GM19025 (cell line): ENCODE data around the gene S100A12.
"Not testable (repeated sequence)": the region's sequence is repeated elsewhere in the genome, so short reads cannot be mapped to it uniquely, and the experiment has no call there.

Experiments used
- ATAC-seq: cut with Tn5 transposase; IDR thresholded peaks from one replicate; pipeline ENCODE4 v1.9.1; 2021; ENCODE audit warnings: mild to moderate bottlenecking, low read depth, moderate library complexity; ENCODE audit not compliant: unreplicated experiment

S100A12 gene

DNA sequence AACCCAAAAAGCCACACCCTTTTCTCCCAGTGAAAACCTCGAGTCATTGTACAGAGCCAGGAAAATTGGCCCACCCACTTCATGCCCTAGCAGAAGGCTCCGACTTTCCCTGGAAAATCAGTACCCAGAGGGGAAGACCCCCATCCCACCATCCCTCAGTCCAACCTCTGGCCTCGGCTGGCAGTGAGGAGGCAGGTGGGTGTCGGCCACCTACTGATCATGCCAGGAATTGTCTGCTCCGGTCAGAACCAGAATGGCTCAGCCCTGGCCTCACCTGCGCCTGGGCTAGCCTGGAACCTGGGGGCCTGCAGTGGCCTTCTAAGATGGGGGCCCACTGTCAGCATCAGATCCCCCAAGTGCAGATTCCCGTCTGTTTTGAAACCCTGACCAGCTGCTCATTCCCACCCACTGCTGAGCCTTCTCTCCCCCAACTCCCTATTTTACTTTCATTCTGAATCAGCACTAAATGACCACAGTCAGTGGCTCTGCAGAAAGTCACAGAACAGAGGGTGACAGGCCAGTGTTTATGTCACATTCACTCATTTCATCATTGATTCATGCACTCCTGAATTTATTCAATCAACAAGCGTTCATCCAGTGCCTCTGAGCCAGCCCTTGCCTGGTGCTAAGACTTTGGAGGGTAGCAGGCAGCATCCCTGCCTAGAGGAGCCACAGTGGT is 20.8 kb downstream of the S100A12 start:
- no peak for ATAC-seq

DNA sequence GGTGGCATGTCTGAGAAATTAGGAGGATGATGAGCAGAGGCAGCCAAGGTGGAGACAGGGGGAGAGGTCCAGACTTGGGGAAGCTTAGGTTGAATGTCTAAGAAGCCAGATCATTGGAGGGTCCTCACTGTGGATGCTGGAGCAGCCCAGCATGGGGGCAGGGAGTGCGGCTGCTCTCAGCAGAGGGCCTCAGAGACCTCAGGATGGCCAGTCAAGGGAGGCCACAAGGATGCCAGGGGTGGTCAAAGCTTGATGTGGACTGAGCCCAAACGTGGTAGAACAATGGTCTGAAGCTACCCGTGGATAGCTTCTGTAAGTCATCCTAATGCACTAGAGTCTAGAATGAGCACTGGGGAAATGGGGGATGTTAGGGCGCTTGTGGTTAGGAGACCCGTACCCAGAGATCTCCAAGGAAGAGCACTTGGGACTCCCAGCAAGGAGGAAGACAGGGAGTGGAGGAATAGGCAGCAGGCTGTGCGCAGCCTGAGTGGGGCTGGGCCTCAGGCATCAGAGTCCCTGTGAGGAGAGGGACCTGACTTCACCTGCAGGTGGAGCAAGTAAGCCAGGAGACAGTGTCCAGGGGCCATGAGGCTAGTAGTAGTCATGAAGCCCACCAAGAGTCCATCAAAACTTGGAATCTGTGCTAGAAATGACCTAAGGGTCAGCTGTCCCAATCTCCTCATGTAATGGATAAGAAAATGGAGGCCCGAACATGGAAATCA is 22.0 kb downstream of the S100A12 start:
- no peak for ATAC-seq

DNA sequence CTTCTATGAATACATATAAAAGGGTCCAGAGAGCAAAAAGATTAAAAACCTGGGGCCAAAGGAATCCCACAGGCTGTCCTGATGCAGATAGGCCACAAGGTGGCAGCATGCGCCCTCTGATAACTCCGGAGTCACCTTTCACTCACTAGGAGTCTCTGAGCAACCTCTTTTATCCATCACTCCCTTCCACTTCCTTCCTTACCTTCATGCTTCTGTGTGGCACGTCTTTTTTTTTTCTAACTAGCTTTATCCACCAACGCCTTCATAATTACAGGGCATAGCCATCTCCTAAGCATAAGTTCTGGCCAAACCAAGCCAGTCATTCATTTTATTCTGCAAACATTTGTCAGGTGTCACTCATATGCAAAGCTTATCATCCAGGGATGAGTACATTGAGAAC is 22.9 kb downstream of the S100A12 start:
- no peak for ATAC-seq

DNA sequence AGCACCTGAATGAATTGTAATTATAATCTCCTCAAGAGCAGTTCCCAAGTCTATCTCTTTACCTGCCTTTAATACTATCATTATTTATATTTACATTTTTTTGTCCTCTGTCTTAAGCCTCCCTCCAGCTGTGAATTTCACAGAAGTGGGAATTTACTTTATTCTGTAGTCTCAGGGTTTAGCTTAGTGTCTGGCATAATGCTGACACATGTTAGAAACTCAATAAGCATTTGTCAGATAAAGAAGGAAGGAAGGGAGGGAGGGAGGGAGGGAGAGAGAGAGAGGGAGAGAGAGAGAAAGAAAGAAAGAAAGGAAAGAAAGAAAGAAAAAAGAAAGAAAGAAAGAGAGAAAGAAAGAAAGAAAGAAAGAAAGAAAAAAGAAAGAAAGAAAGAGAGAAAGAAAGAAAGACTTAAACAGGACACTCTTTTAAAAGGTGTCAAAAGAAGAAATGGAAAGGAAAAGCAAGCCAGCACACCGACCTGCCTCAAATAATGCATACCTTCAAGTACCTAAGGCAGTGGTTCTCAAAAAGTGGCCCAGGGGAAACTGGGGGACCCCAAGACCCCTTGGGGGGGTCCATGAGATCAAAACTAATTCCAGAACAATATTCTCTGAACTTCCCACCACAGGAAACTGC is 25.0 kb downstream of the S100A12 start:
- no peak for ATAC-seq

DNA sequence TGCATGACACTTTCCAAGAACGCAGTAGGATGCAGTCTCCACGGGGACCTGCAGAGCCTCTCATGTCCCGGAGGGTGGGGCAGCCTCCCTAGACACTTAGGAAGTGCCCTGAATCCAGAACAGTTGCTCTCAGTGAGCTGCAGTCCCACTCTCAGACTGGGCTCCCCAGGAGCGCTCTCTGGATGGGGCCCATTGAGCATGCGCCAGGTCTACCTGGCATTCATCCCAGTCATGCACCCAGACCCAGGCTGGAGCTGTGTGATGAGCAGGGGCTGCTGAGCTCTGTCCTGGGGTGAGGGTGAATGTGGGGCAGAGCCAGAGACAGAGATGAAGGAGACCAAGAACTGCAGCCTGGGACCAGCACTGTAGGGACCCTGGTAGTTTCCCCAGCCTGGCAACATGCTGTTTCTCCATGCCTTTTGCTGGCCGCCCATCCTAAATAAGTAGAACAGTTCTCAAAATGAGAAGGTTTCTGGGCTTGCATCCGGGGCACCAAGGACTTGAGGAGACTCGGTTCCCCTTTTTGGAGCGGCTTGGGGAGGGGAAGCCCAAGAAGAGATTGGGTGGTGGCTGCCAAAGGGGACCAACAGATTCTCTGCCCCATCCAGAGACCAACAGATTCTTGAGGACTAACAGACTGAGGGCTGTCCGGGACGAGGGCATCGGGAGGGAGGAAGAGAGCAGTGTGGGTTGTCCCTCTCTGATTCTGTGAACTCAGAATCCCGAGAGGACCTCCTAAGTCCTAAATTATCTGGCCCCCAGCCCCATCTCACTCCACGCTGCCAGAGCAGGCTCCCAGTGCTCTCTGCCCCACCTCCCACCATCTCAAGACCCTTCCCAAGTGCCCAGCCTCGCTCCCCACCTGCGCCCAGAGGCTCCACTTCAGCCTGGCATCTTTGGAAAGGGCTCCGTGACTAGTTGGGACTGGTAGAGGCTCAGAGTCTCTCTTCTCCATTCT is 25.8 kb downstream of the S100A12 start:
- no peak for ATAC-seq

DNA sequence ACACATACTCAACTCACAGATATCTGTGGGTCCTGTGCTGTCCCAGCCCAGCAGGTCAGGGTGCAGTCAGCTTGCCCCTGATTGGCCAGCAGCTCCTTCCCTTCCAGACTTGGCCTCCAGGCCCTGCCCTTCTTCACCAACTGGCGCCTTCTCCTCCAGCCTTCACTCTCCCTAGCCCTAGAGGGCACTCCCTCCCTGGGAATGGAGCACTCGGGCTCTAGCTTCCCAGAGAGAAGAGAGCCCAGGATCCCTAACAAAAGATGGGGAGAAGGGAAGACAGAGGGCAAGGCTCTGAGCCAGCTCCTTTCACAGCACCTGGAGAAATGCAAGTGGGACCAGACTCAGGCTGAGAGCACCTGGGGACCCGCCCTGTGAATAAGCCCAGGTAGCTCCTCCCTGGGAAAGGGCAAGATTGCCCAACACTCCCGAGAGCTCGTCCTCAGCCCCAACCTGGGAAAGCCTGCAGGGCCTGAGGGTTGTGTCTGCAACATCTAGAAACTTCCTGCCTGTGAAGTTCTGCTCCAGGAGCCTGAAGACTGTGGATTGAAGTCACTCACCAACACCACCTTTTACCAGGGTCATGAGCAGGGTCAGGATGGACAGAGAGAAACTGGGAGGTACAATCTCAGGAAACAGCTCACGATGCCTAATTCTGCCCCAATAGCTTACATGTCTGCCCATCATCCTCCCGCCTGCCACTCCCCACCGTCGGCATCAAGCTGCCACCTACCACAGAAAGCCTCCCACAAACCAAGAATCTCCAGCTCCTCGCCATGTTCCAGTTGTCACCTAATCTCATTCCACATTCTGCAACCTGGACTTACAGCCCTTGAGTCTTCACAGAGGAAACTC is 26.7 kb downstream of the S100A12 start, which contains the start of gene PGLYRP4:
TSS of gene PGLYRP4 (minus strand) at position 331 of the 852 bp plus-strand sequence. CDS start 909 bp downstream, outside the sequence.
- no peak for ATAC-seq

DNA sequence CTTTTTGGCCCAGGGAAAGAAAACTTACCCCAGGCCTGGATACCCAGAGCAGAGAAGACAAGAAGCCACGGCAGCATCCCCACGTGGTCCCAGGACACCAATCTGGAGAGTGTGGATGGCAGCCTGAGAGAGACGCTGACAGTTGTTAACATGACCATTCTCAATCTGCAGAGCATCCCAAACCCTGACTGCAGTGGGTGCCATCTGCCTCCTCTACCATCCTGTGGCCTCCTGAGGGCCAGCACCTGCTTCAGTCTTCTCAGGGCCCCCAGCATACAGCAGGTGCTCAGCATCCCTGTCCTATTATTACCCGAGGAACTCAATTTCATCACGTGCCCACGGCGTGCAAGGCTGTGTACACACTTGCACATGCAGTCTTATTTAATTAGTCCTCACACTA is 27.6 kb downstream of the S100A12 start:
- ATAC-seq, result no peak

DNA sequence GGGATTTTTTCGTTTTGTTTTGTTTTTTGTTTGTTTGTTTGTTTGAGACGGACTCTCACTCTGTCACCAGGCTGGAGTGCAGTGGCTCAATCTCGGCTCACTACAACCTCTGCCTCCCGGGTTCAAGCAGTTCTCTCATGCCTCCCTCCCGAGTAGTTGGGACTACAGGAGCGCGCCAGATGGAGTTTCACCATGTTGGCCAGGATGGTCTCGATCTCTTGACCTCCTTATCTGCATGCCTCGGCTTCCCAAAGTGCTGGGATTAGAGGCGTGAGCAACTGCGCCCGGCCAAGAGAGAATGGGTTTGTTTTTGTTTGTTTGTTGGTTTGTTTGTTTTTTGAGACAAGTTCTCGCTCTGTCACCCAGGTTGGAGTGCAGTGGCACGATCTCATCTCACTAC is 28.4 kb downstream of the S100A12 start:
- ATAC-seq, result not testable (repeated sequence)

DNA sequence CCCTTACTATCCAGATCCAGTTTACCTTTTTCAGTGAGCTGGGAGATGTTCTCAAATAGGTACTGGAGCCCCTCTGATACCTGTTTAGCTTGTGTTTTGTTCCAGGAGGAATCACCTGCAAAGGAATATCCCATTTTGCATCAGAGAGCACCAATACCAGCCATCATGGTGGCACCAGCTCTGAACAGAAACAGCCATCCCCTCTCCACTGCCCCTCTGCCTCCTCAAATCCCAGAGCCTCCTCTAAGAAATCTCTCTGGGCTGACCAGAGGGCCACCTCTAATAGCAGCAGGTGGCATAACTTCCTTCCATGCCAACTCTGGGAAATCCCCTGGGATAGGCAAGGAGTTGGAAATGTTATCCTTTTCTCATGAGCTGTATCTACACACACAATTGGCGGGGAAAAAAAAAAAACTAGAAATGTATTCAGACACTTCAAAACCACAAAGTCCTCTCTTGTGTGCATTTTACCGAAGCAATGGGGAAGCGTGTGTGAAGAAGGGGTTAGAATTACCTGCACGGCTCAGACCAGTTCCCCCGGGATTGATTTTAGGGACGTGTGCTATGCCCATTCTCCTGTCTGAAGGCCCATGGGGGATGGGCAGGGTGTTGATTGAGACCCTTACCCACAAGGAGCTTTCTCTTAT is 29.2 kb downstream of the S100A12 start:
- no peak for ATAC-seq

DNA sequence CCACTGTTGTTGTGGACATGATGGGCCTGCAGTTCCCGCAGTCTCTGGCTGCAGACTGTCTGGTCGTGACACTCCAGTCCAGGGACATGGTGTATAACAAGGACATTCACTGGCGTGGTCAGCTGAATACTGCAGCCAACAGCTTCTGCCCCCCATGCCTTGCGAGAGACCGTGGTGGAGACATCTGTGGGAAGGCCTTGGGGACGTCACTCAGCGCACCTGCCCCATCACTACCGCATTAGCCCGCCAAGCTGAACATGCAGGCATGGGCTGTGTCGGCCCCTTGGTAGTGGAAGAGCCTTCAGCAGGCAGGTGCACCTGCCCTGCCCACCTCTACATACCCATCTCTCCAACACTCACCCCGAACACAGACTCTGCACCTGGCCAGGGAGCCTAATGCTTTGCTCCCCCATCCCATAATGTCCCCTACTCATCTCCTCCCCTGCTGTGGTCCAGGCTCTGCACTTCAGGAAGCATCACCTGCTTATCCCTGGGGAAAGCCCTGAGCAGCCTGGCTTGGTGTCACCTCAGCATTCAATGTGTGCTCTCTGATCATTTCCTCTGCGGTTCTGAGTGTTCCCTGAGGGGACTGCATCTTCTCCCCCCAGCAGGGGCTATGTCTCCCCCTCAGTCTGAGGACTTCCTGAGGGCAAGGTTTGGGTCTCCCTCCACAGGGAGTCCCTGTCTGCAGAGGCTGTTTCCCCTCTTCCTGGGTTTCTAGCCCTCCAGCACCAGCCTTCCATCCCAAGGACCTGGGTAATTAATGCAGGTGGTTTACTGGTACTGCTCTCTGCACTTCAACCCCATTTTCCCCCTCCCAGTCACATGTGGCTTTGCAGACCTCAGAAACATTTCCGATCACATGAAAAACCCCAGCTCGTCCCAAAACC is 30.0 kb downstream of the S100A12 start:
- ATAC-seq, result no peak

DNA sequence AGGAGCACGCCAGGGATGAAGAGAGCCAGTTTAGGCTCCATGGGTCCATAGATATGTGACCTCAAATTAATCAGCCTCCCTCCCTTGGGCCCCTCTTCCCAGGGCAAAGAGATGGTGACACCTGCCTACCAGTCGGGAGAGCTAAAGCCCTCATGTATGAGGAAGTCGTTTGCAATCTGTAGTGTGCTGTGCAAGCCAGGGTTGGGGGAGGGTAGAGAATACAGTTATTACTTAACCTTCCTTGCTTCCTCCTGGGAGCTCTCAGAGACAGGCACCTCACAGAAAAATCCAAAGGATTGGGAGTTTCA is 30.7 kb downstream of the S100A12 start:
- ATAC-seq, result no peak

DNA sequence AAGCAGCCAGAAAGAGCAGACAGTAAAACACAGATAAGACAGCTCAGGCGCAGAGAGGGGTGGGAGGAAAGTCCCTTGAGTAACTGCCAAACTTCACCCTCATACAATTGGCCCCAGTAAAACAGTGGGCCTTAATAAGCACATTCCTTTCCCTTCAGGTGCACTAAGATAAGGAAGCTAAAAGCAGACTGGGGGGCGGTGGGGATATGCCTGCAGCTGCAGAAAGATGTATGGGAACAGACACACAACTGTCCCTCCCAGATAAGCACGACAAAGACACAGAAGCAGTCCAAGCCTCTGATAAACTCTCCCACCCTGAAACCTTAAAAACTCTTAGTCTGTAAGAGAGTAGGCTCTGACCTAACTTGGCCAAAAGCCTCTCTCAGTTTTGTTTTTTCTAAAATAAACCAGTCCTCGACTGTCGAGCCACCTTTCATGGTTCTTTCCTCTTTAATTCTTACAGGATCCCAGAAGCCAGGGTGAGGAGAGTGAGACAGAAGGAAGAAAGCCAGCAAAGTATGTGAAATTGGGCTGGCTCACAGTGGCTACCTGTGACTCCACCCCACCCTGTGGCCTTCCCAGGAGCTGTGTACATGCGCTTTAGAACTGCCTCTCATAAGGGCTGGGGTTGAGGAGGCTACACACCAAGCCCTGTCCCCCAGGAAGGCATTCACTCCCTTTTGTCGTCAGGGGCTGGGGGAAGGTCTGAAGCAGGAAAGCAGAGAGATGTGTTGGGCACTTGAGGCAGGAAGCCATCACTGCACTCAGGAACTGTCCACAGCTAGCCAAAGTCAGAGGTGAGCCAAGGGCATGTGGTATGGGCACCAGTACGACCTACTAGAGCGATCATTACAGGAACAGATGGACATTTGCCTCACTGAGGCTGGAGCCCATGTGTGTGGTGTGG is 31.4 kb downstream of the S100A12 start:
- ATAC-seq, result no peak

DNA sequence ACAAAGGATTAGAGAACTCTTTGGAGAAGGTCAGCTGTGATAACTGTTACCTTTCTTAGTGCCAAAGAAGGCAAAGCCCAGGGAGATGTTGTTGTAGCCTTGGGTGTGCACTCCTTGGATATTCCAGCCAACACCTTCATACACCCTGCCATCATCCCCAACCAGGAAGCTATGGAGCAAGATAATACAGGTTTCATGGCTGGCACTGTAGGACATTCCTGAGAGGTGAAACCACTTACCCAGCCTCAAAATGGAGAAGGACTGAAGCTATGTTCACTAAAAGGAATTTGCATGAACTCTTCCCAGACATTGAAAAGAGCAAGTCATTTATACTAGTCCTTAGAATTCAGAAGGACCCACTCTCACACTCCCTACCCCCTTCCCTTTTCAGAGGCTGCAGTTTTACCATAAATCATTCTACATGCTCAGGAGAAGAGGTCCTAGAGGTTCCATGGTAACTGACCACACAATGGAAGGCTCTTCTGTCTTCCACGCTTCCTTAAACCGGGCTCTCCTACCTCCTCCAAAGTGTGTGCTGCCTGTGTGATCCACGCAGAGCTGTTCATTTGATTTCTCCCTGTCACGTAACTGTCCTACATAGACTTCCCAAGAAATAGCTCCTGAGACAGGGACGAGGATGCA is 32.3 kb downstream of the S100A12 start:
- ATAC-seq, result no peak

DNA sequence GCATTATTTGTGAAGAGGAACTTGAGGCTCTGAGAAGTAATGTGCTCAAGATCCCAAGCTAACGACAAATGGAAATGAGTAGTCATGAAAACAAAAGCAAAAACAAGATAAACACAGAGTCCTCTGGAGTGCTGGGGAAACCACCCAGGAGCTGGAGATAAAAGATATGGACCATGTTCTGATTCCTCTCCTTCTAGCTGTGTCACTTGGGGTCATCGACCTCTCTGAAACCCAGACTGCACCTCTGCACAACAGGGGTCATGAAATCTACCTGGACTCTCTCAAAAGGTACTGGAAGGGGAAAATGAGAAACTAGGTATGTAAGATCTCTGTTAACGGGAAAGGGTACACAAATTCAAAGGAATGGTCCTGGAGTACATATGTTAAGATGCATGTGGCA is 33.2 kb downstream of the S100A12 start:
- no peak for ATAC-seq

DNA sequence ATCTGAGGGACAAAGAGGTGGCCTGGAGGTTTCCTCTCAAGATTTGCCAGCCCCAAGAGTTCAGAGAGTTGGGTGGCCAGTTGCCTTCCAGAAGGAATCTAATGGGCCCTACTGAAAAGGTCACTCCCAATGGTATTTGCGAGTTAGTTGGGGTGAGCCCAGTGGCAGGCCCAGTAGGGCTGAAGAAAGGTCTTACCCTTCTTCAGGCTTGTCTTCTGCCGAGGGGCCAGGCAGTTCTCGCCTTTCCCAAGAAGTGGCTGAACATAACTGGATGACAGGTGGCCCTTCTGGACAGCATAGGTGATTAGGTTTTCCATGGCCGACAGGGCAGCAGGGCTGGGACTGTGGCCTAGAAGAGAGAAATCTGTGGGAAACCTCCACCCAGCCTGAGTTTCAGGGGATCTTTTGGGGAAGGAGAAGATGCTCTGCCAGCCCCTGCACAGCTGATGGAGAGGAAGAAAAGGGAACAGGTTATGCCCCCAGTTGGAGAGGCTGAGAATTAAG is 33.9 kb downstream of the S100A12 start:
- ATAC-seq, result no peak

DNA sequence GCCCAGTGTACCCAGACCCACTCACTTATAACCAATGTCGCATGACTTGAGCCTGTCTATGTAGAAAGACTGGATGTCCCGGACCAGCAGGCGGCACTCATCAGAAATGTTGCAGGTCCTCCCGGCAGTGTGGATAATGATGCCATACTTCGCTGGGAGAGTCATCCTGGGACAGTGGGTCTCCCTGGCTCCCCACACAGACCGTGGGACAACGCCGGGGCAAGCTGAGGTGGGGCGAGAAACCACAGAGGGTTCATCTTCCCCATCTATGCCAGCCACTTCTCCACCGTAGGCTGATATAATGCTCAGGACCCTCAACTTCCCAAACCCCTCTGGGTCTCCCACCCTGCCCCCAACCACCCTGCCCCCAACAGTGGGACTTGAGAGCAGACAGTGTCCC is 35.1 kb downstream of the S100A12 start:
- no peak for ATAC-seq

DNA sequence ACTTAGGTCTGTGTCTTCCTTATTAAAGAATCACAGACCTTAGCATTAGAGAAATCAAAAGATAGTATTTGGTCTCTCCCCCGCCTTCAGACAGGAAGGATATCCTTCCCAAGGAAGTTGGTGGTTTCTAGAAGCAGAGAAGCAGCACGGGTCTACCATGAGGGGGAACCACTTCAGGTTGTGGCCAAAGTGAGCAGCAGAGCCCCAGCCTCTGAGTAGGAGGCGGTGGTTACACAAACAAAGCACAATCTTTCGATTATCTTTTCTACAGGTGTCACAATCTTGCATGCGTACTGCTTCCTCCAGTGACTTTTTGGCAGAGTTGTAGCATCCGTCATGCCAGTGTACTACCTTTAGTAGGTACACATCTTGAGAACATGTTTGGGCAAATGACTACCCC is 35.6 kb downstream of the S100A12 start:
- ATAC-seq, result no peak
